Measurements from ENCODE around the gene AKR1A1. TPM values are rescaled to one million over a fixed set of nuclear protein-coding genes. Genes with fewer than 3 reads are reported as not detected.
"Not testable (repeated sequence)": the region's sequence is repeated elsewhere in the genome, so short reads cannot be mapped to it uniquely, and the experiment has no call there.

Gene AKR1A1
- total and polyA plus RNA-seq, 2 of the 8 experiments (the other 6 are each of a cell fraction or from before 2014, with no cell fraction given): 344 to 435 TPM

DNA sequence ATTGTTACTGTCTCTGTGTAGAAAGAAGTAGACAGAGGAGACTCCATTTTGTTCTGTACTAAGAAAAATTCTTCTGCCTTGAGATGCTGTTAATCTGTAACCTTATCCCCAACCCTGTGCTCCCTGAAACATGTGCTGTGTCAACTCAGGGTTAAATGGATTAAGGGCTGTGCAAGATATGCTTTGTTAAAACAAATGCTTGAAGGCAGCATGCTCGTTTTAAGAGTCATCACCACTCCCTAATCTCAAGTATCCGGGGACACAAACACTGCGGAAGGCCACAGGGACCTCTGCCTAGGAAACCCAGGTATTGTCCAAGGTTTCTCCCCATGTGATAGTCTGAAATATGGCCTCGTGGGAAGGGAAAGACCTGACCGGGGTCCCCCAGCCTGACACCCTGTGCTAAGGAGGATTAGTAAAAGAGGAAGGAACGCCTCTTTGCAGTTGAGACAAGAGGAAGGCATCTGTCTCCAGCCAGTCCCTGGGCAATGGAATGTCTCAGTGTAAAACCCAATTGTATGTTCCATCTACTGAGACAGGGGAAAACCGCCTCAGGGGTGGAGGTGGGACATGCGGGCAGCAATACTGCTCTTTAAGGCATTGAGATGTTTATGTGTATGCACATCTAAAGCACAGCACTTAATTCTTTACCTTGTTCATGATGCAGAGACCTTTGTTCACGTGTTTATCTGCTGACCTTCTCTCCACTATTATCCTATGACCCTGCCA lies 36.9 kb upstream of the AKR1A1 start:
- CTCF ChIA-PET (ENCODE audit: partially characterized antibody): interaction anchor here (0.7 to 8.4 kb wide), 11 partner anchors 8 to 167 kb away, joined by 3 to 133 read pairs (median 7); partner anchors contain the start of gene PRDX1
- H4K8ac ChIP-seq (ENCODE audit: extremely low read depth, insufficient read depth, low read length); H3K4me2 ChIP-seq (ENCODE audit: insufficient read depth in 1 of 2, low read depth in 2 of 2, low read length in 2 of 2); H3K23ac ChIP-seq (ENCODE audit: insufficient read length); H4K5ac ChIP-seq (ENCODE audit: insufficient read length, low read depth, low read length); H3K27ac ChIP-seq (ENCODE audit: low read depth, low read length); H4K91ac ChIP-seq (replicated peaks; ENCODE audit: insufficient read length, low read length); H3K79me1 ChIP-seq (ENCODE audit: low read depth, low read length); H2BK15ac ChIP-seq (ENCODE audit: low read length); H3K4ac ChIP-seq (replicated peaks; ENCODE audit: insufficient read length, low read depth, low read length); H2BK5ac ChIP-seq (ENCODE audit: low read depth, low read length); H3K56ac ChIP-seq (replicated peaks; ENCODE audit: insufficient read length, low read depth, low read length); H3K27me3 ChIP-seq (replicated peaks in 1 of 4; ENCODE audit: control insufficient read depth in 3 of 4, extremely low read depth in 1 of 4, insufficient read depth in 3 of 4, low read length in 3 of 4); H3K9me3 ChIP-seq (ENCODE audit: insufficient read depth in 2 of 2, low read depth in 1 of 2, low read length in 1 of 2); H3K4me1 ChIP-seq (replicated peaks in 1 of 4; ENCODE audit: control insufficient read depth in 3 of 4, insufficient read depth in 4 of 4, low read length in 3 of 4); FAIRE-seq; H3K9ac ChIP-seq (replicated peaks in 1 of 4; ENCODE audit: extremely low read depth in 1 of 4, low read depth in 3 of 4, low read length in 3 of 4); DNase-seq (ENCODE audit: low read depth in 1 of 2, low spot score in 2 of 2); H2AFZ ChIP-seq (ENCODE audit: low read length); H3K14ac ChIP-seq (ENCODE audit: insufficient read length); H2AK5ac ChIP-seq (ENCODE audit: low read depth, low read length); H2BK120ac ChIP-seq (replicated peaks; ENCODE audit: low read depth, low read length); H3K18ac ChIP-seq (ENCODE audit: extremely low read depth, low read length); H3K4me3 ChIP-seq (ENCODE audit: extremely low read depth in 1 of 4, insufficient read depth in 2 of 4, low read depth in 3 of 4, low read length in 4 of 4); H2BK12ac ChIP-seq (ENCODE audit: low read depth, low read length); H2BK20ac ChIP-seq (ENCODE audit: low read length); H3K23me2 ChIP-seq (ENCODE audit: low read depth, low read length): not testable (repeated sequence)
- WGBS, 2 experiments (ENCODE audit: extremely low coverage in 1 of 2, insufficient coverage in 1 of 2, insufficient read length in 1 of 2, insufficient replicate concordance in 2 of 2, low coverage in 1 of 2, low lambda C conversion rate in 2 of 2, missing lambda C conversion rate in 1 of 2): 94% methylated on average over 9 of the region's 9 CpGs; no CpG with 5 or more reads in 1 of the 2 experiments
- H3K79me2 ChIP-seq (ENCODE audit: control insufficient read depth in 1 of 2, insufficient read depth in 2 of 2, low read length in 2 of 2): peaks cover 2 to 28% of the 10 kb centered on the region in 2 experiments
- H3K36me3 ChIP-seq (ENCODE audit: control insufficient read depth in 2 of 4, insufficient read depth in 4 of 4, low read length in 3 of 4): peaks cover 49 to 94% (median 83%) of the 10 kb centered on the region in 4 experiments
- H4K20me1 ChIP-seq (replicated peaks in 1 of 2; ENCODE audit: control insufficient read depth in 1 of 2, insufficient read depth in 2 of 2, low read length in 2 of 2): peaks cover 19 to 26% of the 10 kb centered on the region in 2 experiments
- POLR2A ChIA-PET (ENCODE audit: partially characterized antibody): interaction anchor here (0.9 to 16.2 kb wide), 13 partner anchors 8 to 173 kb away, joined by 3 to 429 read pairs (median 6); partner anchors contain the start of genes AKR1A1, CCDC163, MMACHC and MUTYH
